CD14-positive monocyte (primary cell): Measurements from ENCODE around the gene CNNM4. TPM values are rescaled to one million over a fixed set of nuclear protein-coding genes. Genes with fewer than 3 reads are reported as not detected.

Source experiments
- DNase-seq, 3 donors: peaks; one replicate each; pipeline ENCODE4 v3.0.0-alpha.2; 2011 to 2022
- H2AFZ ChIP-seq: 2 replicates; pipeline ENCODE4 v1.6.0; 2012; ENCODE audit warnings: mild to moderate bottlenecking, low read depth, low read length, inconsistent platforms; ENCODE audit not compliant: insufficient read depth, poor library complexity, severe bottlenecking
- H3K27ac ChIP-seq, 2 donors: 1 replicate in 1 of 2; 2 replicates in 1 of 2; pipeline ENCODE4 v1.5.1; 2012 to 2013; ENCODE audit warnings: low read length in 2 of 2, control low read depth in 1 of 2, inconsistent platforms in 1 of 2, low read depth in 1 of 2, mild to moderate bottlenecking in 1 of 2
- H3K27me3 ChIP-seq, 2 donors: one replicate each; pipeline versions ENCODE4 v1.6.0 to v1.6.1; 2011 to 2013; ENCODE audit warnings: low read length in 2 of 2; ENCODE audit not compliant: control insufficient read depth in 2 of 2, insufficient read depth in 2 of 2
- H3K36me3 ChIP-seq, 2 donors: replicated peaks in 1 of 2; 1 replicate in 1 of 2; 2 replicates in 1 of 2; pipeline versions ENCODE4 v1.5.1 to v1.6.1; 2012 to 2013; ENCODE audit warnings: low read length in 2 of 2, control low read depth in 1 of 2, inconsistent platforms in 1 of 2, mild to moderate bottlenecking in 1 of 2; ENCODE audit not compliant: insufficient read depth in 2 of 2, control insufficient read depth in 1 of 2
- H3K4me1 ChIP-seq, 2 donors: 1 replicate in 1 of 2; 2 replicates in 1 of 2; pipeline versions ENCODE4 v1.5.1 to v1.6.1; 2012 to 2013; ENCODE audit warnings: low read length in 2 of 2, control low read depth in 1 of 2, inconsistent platforms in 1 of 2, mild to moderate bottlenecking in 1 of 2, moderate library complexity in 1 of 2; ENCODE audit not compliant: insufficient read depth in 2 of 2, control insufficient read depth in 1 of 2
- H3K4me2 ChIP-seq: replicated peaks from 2 replicates; pipeline ENCODE3; 2012; ENCODE audit warnings: low read length, moderate library complexity, mild to moderate bottlenecking; ENCODE audit not compliant: poor library complexity, severe bottlenecking; ENCODE audit errors: extremely low read depth
- H3K4me3 ChIP-seq, 3 experiments: fragments of 200-600 bp in 1 of 3; sonication (generic) in 1 of 3; replicated peaks in 1 of 3; 1 replicate in 2 of 3; 2 replicates in 1 of 3; pipeline ENCODE4 v1.5.1; 2011 to 2013; ENCODE audit warnings: low read length in 3 of 3, mild to moderate bottlenecking in 3 of 3, control low read depth in 2 of 3, low read depth in 2 of 3, inconsistent platforms in 1 of 3, moderate library complexity in 1 of 3
- H3K79me2 ChIP-seq: 2 replicates; pipeline ENCODE4 v1.6.0; 2012; ENCODE audit warnings: mild to moderate bottlenecking, control low read depth, inconsistent platforms, low read length, moderate library complexity; ENCODE audit not compliant: insufficient read depth
- H3K9ac ChIP-seq: 2 replicates; pipeline ENCODE4 v1.6.0; 2017; ENCODE audit warnings: low read length, mild to moderate bottlenecking; ENCODE audit not compliant: insufficient read depth, poor library complexity, severe bottlenecking
- H3K9me3 ChIP-seq, 2 donors: replicated peaks in 1 of 2; 1 replicate in 1 of 2; 2 replicates in 1 of 2; pipeline versions ENCODE4 v1.5.1 to v1.6.1; 2012 to 2013; ENCODE audit warnings: low read length in 2 of 2, control low read depth in 1 of 2; ENCODE audit not compliant: control insufficient read depth in 1 of 2, insufficient read depth in 1 of 2
- H4K20me1 ChIP-seq: 2 replicates; pipeline ENCODE4 v1.6.0; 2012; ENCODE audit warnings: mild to moderate bottlenecking, low read length, control low read depth, moderate library complexity; ENCODE audit not compliant: insufficient read depth
- H3K27ac Mint-ChIP-seq, 7 donors: one replicate each; pipeline ENCODE4 v1.8.0; 2020; ENCODE audit warnings: mild to moderate bottlenecking in 7 of 7, mixed read lengths in 7 of 7, moderate library complexity in 6 of 7, inconsistent platforms in 2 of 7
- H3K27me3 Mint-ChIP-seq, 3 donors: one replicate each; pipeline ENCODE4 v1.8.0; 2021 to 2022; ENCODE audit warnings: low read depth in 3 of 3, mild to moderate bottlenecking in 3 of 3, mixed read lengths in 3 of 3, moderate library complexity in 3 of 3, inconsistent platforms in 1 of 3
- H3K36me3 Mint-ChIP-seq, 2 donors: one replicate each; pipeline ENCODE4 v1.8.0; 2020; ENCODE audit warnings: mixed read lengths in 2 of 2, inconsistent platforms in 1 of 2, mild to moderate bottlenecking in 1 of 2
- H3K4me1 Mint-ChIP-seq: one replicate; pipeline ENCODE4 v1.8.0; 2020; ENCODE audit warnings: mild to moderate bottlenecking, mixed read lengths
- H3K4me3 Mint-ChIP-seq, 2 donors: one replicate each; pipeline ENCODE4 v1.8.0; 2020; ENCODE audit warnings: mild to moderate bottlenecking in 2 of 2, mixed read lengths in 2 of 2, moderate library complexity in 1 of 2
- H3K9me3 Mint-ChIP-seq, 7 donors: one replicate each; pipeline ENCODE4 v1.8.0; 2020 to 2022; ENCODE audit warnings: mixed read lengths in 7 of 7, mild to moderate bottlenecking in 6 of 7, moderate library complexity in 6 of 7, inconsistent platforms in 2 of 7
- WGBS: methylation state at CpG from one replicate; pipeline ENCODE4 v1.1.5; 2013; ENCODE audit warnings: missing lambda C conversion rate; ENCODE audit not compliant: insufficient coverage; 5-methylcytosine and 5-hydroxymethylcytosine counted together
- intact Hi-C, 2 donors: fragments of 100-400 bp; cut with micrococcal nuclease; formaldehyde crosslinking; loops; one replicate each; pipeline versions ENCODE4 v1.15.0 to v1.15.1; 2023
- polyA plus RNA-seq, 3 donors: library from polyadenylated mRNA; depleted of rRNA in 1 of 3; unstranded in 2 of 3; stranded (reverse) in 1 of 3; fragments of 300-500 nt in 2 of 3; fragments of >200 nt in 1 of 3; fragmentation: Illumina TruSeq in 2 of 3; gene quantifications; 1 replicate in 2 of 3; 2 replicates in 1 of 3; pipeline ENCODE4 v1.2.3, GENCODE V29; 2012 to 2021
- TF ChIP-seq, protein P1 (sequence below): fragments of 200-600 bp; IDR thresholded peaks from one replicate; pipeline ENCODE4 v1.8.0; 2022; ENCODE audit warnings: antibody characterized with exemption, mild to moderate bottlenecking

The CNNM4 gene
- polyA plus RNA-seq, 3 donors: 2.3 to 8.3 (median 2.6) TPM

DNA sequence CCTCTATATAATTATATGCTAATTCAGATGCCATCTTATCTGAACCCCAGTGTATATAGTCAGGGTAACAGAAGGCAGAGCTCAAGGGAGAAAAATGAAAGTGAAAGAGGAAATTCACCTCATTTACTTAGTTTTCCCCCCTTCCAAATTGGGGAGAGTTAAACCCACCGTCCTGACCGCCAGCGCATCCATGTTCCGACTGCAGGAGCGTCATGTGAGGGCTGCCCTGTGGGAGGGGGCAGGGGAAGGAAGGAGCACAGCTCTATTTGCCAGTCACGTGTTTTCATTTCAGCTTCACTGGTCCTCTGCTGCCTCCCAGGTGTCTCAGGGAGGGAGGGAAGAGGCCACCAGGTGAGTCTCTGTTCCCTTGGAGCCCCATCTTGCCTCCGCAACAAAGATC, 13.2 kb downstream of the CNNM4 start:
- H3K79me2 ChIP-seq: no peaks in the 10 kb centered on the region
- Mint-ChIP-seq H3K36me3 (peaks cover 0 to 19% of the 10 kb centered on the region in 2 donors), H3K9me3 (peaks cover 0 to 2% (median 0%) of the 10 kb centered on the region in 7 donors), H3K4me3 (peak overlapping the region; percentile 84 to 90), H3K4me1 (peaks cover 15% of the 10 kb centered on the region), H3K27ac (peak overlapping the region in 5 of 7 donors; percentile 30 to 69 (median 54)), H3K27me3 (peaks cover 0 to 3% (median 2%) of the 10 kb centered on the region in 3 donors)
- H3K4me1 ChIP-seq: peaks cover 11% of the 10 kb centered on the region in 2 donors
- H3K36me3 ChIP-seq: no peaks in the 10 kb centered on the region
- 8% methylated on average over 2 of the region's 7 CpGs for WGBS
- peak overlapping the region; percentile 59 for H3K9ac ChIP-seq
- H3K4me2 ChIP-seq: peak overlapping the region; percentile 78
- peak overlapping the region; percentile 80 for H2AFZ ChIP-seq
- intact Hi-C loops: no loop called here
- H4K20me1 ChIP-seq: peaks cover 7% of the 10 kb centered on the region
- peak overlapping the region; percentile 46 to 79 (median 63) for H3K4me3 ChIP-seq
- TF ChIP-seq, protein P1, sequence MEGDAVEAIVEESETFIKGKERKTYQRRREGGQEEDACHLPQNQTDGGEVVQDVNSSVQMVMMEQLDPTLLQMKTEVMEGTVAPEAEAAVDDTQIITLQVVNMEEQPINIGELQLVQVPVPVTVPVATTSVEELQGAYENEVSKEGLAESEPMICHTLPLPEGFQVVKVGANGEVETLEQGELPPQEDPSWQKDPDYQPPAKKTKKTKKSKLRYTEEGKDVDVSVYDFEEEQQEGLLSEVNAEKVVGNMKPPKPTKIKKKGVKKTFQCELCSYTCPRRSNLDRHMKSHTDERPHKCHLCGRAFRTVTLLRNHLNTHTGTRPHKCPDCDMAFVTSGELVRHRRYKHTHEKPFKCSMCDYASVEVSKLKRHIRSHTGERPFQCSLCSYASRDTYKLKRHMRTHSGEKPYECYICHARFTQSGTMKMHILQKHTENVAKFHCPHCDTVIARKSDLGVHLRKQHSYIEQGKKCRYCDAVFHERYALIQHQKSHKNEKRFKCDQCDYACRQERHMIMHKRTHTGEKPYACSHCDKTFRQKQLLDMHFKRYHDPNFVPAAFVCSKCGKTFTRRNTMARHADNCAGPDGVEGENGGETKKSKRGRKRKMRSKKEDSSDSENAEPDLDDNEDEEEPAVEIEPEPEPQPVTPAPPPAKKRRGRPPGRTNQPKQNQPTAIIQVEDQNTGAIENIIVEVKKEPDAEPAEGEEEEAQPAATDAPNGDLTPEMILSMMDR: no peak
- peak overlapping the region in 1 of 2 donors; percentile 45 for H3K27ac ChIP-seq
- no peaks in the 10 kb centered on the region for H3K9me3 ChIP-seq
- peak in 2 of 3 donors; percentile 12 to 19 for DNase-seq
- H3K27me3 ChIP-seq: no peaks in the 10 kb centered on the region

DNA sequence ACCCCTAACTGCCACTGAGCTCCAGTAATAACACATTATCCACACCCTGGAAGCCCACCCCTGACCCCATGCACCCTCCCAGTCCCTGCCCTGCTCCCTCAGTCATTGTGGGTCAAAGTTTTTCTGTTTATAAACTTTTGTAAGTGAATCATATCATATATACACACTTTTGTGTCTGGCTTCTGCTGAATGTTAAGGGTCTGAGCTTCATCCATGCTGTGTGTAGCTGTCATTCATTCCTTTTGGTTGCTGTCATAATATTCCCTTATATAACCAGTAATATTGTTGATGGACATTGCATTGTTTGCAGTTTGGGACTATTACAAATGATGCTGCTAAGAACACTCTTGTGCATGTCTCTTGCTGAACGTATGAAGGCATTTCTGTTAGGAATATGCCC, 14.5 kb downstream of the CNNM4 start:
- H3K9me3 Mint-ChIP-seq: peaks cover 0 to 2% (median 0%) of the 10 kb centered on the region in 7 donors
- H3K27me3 Mint-ChIP-seq: peaks cover 0 to 2% (median 0%) of the 10 kb centered on the region in 3 donors
- H3K4me3 Mint-ChIP-seq: no peak overlapping the region
- H3K4me3 ChIP-seq: no peak overlapping the region
- H3K9ac ChIP-seq: no peak overlapping the region
- H3K36me3 Mint-ChIP-seq: peaks cover 3 to 20% of the 10 kb centered on the region in 2 donors
- TF ChIP-seq, protein P1: no peak
- H3K4me2 ChIP-seq: no peak overlapping the region
- H3K27ac ChIP-seq: no peak overlapping the region
- intact Hi-C loops: no loop called here
- no CpG with 5 or more reads among the region's 1 CpG for WGBS
- DNase-seq: no peak
- no peaks in the 10 kb centered on the region for H3K9me3 ChIP-seq
- no peak overlapping the region for H3K27ac Mint-ChIP-seq
- no peaks in the 10 kb centered on the region for H3K79me2 ChIP-seq
- H3K27me3 ChIP-seq: no peaks in the 10 kb centered on the region
- H3K4me1 Mint-ChIP-seq: peaks cover 10% of the 10 kb centered on the region
- peaks cover 11% of the 10 kb centered on the region in 2 donors for H3K4me1 ChIP-seq
- no peak overlapping the region for H2AFZ ChIP-seq
- peaks cover 7% of the 10 kb centered on the region for H4K20me1 ChIP-seq
- H3K36me3 ChIP-seq: no peaks in the 10 kb centered on the region
